Activated CD4-positive, alpha-beta T cell treated with anti-CD3 and anti-CD28 coated beads, Interleukin-2, amount 50 U/mL, for 16 hours (primary cell): ENCODE results near the gene C10orf143.

Source experiments
- DNase-seq: peaks from one replicate; pipeline ENCODE4 v3.0.0-alpha.2; 2020

The C10orf143 gene

GRCh38 chr10:130050721-130051120 is 59.9 kb downstream of the C10orf143 start:
- no peak for DNase-seq

GRCh38 chr10:130049987-130050386 is 60.6 kb downstream of the C10orf143 start:
- DNase-seq: no peak

GRCh38 chr10:130049244-130049643 is 61.4 kb downstream of the C10orf143 start:
- no peak for DNase-seq

GRCh38 chr10:130048081-130048480 is 62.5 kb downstream of the C10orf143 start:
- no peak for DNase-seq

GRCh38 chr10:130047336-130047735 is 63.3 kb downstream of the C10orf143 start:
- DNase-seq: no peak

- DNase-seq: no peak
These were observed 64.0 kb downstream of the C10orf143 start for GRCh38 chr10:130046591-130046990.

GRCh38 chr10:130045801-130046321 is 64.8 kb downstream of the C10orf143 start:
- DNase-seq: no peak

GRCh38 chr10:130045091-130045652 is 65.5 kb downstream of the C10orf143 start:
- no peak for DNase-seq

- no peak for DNase-seq
These were observed 66.3 kb downstream of the C10orf143 start for GRCh38 chr10:130044067-130045061.

- no peak for DNase-seq
These were observed 67.1 kb downstream of the C10orf143 start for GRCh38 chr10:130043491-130043890.

- DNase-seq: no peak
These were observed 68.2 kb downstream of the C10orf143 start for GRCh38 chr10:130042381-130042780.

- DNase-seq: no peak
These were observed 68.9 kb downstream of the C10orf143 start for GRCh38 chr10:130041451-130042371.

GRCh38 chr10:130040817-130041330 is 69.8 kb downstream of the C10orf143 start:
- no peak for DNase-seq

- no peak for DNase-seq
These were observed 70.3 kb downstream of the C10orf143 start for GRCh38 chr10:130040351-130040750.

GRCh38 chr10:130039141-130039540 is 71.5 kb downstream of the C10orf143 start:
- DNase-seq: no peak

GRCh38 chr10:130038611-130039109 is 72.0 kb downstream of the C10orf143 start:
- no peak for DNase-seq

- no peak for DNase-seq
These were observed 72.5 kb downstream of the C10orf143 start for GRCh38 chr10:130038019-130038555.

GRCh38 chr10:130037169-130037661 is 73.4 kb downstream of the C10orf143 start:
- DNase-seq: no peak

- no peak for DNase-seq
These were observed 74.1 kb downstream of the C10orf143 start for GRCh38 chr10:130036296-130037065.

GRCh38 chr10:130029209-130029608 is 81.4 kb downstream of the C10orf143 start:
- DNase-seq: no peak

GRCh38 chr10:130028465-130028819 is 82.2 kb downstream of the C10orf143 start:
- no peak for DNase-seq
